Measurements from ENCODE around the gene TYRO3. TPM values are rescaled to one million over a fixed set of nuclear protein-coding genes. Genes with fewer than 3 reads are reported as not detected.
"Not testable (repeated sequence)": the region's sequence is repeated elsewhere in the genome, so short reads cannot be mapped to it uniquely, and the experiment has no call there.

Gene TYRO3
- polyA plus RNA-seq, 4 donors: 142 to 169 (median 163) TPM

DNA sequence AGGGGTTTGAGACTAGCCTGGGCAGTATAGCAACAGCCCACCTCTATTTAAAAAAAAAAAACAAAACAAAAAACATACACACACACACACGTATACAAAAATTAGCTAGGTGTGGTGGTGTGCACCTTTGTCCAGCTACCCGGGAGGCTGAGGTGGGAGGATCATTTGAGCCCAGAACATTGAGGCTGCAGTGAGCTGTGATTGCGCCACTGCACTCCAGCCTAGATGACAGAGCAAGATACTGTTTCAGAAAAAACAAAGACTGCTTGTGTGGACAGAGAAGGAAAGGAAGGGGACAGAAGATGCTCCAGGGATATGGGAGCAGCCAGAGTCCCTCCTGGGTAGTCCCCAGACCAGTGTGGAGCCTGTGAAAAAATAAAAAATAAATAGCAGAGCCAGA lies 12.9 kb downstream of the TYRO3 start:
- no peak for DNase-seq (ENCODE audit: low read depth in 4 of 4, low spot score in 2 of 4)

DNA sequence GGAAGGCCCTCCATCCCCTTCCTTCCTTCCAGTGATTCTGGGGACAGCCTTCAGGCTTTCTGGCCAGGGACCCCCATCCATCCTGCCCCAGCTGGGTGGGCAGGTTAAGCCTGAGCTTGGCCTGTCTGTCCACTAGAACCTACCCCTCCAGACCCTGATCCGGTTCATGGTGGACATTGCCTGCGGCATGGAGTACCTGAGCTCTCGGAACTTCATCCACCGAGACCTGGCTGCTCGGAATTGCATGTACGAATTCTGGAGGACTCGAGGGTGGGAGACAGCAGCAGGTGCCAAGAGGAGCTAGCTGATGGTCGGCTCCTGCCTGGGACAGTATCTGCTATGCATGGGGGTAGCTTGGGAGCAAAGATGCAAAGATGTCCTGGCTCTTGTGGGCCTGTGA lies 13.9 kb downstream of the TYRO3 start:
- DNase-seq (ENCODE audit: low read depth in 4 of 4, low spot score in 2 of 4): no peak

DNA sequence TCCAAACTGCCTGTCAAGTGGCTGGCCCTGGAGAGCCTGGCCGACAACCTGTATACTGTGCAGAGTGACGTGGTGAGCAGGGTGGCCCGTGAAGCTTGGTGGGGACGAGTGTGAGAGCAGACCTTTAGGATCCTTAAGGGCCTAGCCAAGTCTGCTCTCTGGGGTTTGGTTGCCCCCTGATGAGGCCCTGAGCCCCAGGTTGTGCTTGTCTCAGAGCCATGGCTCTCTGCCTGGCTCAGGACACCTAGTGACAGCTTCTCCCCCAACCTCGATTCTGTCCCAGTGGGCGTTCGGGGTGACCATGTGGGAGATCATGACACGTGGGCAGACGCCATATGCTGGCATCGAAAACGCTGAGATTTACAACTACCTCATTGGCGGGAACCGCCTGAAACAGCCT lies 14.4 kb downstream of the TYRO3 start:
- DNase-seq (ENCODE audit: low read depth in 4 of 4, low spot score in 2 of 4): no peak

DNA sequence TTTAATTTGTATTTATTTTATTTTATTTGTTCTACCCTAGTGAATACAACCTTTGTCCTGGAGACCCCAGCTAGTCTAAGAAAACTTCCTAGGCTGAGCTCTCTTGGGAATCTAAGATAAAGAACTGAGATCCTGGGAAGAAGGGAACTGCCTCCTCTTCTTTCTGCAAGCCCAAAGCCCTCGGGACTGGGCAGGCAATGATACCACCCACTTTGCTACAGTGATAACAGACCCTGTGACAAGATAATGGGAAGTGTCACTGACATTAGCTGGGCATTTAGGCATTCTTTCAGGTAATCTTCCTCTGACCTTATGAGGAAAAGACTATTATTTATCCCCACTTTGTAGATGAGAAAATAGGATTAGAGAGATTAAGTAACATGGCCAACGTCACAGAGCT lies 15.1 kb downstream of the TYRO3 start:
- DNase-seq (ENCODE audit: low read depth in 4 of 4, low spot score in 2 of 4): no peak

DNA sequence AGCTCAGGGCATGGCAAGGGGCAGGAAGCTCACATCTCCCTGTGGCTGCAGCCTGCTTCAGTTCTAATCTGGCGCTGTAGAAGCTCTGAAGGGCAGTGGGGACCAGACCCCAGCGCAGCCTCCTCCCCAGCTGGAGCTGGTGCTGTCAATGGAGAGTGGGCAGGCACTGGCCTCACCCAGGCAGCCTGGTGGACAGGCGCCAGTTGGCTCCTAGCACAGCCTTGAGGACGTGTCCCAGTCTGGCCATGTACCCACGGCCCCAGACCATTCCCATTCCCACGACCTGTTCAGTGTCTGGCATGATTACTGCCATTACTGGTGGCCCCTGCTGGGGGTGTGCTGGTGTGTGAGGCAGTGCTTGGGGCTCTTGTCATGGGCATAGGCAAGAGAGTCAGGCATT lies 16.3 kb downstream of the TYRO3 start:
- no peak for DNase-seq (ENCODE audit: low read depth in 4 of 4, low spot score in 2 of 4)

DNA sequence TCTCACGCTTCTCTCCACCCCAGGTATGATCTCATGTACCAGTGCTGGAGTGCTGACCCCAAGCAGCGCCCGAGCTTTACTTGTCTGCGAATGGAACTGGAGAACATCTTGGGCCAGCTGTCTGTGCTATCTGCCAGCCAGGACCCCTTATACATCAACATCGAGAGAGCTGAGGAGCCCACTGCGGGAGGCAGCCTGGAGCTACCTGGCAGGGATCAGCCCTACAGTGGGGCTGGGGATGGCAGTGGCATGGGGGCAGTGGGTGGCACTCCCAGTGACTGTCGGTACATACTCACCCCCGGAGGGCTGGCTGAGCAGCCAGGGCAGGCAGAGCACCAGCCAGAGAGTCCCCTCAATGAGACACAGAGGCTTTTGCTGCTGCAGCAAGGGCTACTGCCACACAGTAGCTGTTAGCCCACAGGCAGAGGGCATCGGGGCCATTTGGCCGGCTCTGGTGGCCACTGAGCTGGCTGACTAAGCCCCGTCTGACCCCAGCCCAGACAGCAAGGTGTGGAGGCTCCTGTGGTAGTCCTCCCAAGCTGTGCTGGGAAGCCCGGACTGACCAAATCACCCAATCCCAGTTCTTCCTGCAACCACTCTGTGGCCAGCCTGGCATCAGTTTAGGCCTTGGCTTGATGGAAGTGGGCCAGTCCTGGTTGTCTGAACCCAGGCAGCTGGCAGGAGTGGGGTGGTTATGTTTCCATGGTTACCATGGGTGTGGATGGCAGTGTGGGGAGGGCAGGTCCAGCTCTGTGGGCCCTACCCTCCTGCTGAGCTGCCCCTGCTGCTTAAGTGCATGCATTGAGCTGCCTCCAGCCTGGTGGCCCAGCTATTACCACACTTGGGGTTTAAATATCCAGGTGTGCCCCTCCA lies 19.1 kb downstream of the TYRO3 start:
- DNase-seq (ENCODE audit: low read depth in 4 of 4, low spot score in 2 of 4): no peak

DNA sequence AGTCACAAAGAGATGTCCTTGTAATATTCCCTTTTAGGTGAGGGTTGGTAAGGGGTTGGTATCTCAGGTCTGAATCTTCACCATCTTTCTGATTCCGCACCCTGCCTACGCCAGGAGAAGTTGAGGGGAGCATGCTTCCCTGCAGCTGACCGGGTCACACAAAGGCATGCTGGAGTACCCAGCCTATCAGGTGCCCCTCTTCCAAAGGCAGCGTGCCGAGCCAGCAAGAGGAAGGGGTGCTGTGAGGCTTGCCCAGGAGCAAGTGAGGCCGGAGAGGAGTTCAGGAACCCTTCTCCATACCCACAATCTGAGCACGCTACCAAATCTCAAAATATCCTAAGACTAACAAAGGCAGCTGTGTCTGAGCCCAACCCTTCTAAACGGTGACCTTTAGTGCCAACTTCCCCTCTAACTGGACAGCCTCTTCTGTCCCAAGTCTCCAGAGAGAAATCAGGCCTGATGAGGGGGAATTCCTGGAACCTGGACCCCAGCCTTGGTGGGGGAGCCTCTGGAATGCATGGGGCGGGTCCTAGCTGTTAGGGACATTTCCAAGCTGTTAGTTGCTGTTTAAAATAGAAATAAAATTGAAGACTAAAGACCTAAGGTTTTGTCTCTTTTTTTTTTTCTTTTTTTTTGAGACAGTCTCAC lies 19.8 kb downstream of the TYRO3 start:
- DNase-seq (ENCODE audit: low read depth in 4 of 4, low spot score in 2 of 4): no peak

DNA sequence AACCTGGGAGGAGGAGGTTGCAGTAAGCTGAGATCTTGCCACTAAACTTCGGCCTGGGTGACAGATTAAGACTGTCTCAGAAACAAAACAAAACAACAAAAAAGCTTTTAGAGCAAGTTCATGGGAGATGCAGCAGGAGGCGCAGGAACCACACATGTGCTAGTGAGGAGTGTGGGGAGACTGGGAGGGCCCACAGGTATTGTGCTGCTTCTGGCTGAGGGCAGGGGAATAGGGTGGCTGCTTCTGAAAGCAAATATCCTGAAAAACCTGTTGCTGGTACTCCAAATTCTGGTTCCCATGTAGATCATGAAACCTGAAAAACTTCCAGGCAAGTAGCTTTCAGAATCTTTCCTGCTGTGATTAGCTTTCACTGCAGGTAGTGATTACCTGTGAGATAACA lies 22.1 kb downstream of the TYRO3 start:
- DNase-seq (ENCODE audit: low read depth in 4 of 4, low spot score in 2 of 4): no peak

DNA sequence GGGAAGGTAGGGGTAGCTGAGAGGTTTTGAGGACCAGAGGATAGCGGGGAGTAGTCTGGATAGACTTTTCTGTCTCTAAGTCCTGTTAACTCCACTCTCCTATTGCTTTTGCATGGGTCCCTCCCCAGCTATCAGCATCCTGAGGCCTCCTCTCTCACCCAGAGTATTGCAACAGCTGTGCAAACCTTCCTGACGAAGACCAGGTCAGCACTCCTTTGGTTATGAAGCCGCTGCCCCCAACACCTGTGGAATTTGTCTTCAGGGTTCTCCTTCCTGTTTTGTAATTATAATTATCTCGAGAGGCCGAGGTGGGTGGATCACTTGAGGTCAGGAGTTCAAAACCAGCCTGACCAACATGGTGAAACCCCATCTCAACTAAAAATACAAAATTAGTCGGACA lies 24.8 kb downstream of the TYRO3 start:
- DNase-seq (ENCODE audit: low read depth in 4 of 4, low spot score in 2 of 4): no peak

DNA sequence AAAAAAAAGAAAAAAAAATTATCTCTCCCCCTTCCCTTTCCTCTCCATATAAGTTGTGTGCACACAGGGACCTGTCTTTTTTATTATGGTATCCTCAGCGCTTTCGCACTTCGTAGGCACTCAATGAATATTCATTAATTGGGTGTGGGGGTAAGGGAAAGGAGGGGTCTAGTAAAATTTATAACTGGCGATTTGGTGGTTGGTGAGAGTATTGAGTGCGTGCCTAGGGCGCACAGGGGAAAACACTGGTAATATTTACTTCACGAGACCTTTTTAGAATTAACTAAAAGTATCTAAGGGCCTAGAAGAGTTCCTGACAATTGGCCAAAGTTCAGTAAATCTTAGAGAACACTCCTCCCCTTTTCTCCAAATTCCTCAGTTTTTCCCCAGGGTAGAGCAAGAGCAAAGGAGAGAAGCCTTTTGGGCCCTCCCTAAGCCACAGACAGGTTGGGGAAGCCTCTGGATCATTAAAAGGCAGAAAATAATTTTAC lies 25.7 kb downstream of the TYRO3 start:
- no peak for DNase-seq (ENCODE audit: low read depth in 4 of 4, low spot score in 2 of 4)

DNA sequence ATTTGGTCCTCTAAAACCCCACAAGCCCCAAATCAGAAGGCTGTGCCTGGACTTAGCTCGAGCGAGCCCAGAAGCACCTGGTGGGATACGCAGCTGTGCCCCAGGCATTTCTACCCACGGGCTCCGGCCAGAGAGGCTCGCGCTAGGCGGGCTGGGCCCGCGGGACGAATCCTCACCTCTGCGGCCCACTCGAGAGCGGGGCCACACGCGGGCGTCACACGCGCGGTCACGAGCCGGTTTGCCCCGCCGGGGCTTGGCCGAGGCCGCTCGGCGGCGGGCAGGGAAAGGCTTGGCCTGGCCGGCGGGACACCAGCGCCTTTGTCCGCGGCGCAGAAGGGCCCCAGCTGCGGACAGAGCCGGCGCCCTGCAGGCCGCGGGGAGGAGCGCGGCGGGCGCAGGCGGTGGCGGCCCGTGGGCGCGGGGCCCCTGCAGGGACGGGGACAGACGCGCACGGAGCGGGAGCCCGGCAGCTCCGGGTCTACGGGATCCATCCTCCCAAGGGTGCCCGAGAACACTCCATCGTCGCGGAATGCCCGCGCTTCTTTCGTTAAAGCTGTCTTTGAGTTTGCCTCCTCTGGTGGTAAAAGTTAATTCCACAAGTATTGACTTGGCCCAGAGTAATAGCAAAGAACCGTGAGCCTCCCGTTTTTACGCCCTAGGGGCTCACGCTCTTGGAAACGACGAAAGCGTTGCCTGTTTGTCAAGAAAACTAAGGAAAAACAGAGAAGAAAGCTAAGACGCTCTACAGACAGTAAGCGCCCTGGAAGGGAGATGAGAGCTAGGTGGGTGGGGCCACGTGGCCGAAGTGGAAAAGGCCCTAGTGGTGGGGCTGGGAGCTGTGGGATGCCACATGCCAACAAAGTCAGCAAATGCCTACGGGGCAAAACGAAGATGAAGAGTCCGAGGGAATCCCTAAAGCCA lies 26.4 kb downstream of the TYRO3 start:
- DNase-seq (ENCODE audit: low read depth in 4 of 4, low spot score in 2 of 4): peak in 1 of 4 donors; percentile 54

DNA sequence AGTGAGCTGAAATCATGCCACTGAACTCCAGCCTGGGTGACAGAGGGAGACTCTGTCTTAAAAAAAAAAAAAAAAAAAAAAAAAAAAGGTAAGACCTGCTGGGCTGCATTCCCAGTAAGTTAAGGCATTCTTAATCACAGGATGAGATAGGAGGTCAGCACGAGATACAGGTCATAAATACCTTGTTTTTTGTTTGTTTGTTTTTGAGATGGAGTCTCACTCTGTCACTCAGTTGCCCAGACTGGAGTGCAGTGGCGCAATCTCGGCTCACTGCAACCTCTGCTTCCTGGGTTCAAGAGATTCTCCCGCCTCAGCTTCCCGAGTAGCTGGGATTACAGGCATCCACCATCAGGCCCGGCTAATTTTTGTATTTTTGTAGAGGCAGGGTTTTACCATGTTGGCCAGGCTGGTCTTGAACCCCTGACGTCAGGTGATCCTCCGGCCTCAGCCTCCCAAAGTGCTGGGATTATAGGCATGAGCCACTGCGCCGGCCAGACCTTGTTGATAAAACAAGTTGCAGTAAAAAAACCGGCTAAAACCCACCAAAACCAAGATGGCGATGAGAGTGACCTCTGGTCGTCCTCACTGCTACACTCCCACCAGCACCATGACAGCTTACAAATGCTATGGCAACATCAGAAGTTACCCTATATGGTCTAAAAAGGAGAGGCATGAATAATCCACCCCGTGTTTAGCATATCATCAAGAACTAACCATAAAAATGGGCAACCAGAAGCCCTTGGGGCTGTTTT lies 27.7 kb downstream of the TYRO3 start:
- DNase-seq (ENCODE audit: low read depth in 4 of 4, low spot score in 2 of 4): not testable (repeated sequence)

DNA sequence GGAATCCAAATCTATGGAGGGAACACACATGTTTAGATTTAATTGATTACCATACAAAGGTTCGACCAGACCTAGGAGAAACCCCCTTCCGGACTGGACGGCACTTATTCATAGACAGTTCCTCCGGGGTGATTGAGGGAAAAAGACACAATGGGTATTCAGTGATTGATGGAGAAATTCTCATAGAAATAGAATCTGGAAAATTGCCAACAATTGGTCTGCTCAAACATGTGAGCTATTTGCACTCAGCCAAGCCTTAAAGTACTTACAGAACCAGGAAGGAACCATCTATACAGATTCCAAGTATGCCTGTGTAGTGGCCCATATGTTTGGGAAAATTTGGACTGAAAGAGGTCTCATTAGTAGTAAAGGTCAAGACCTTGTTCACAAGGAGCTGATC lies 30.0 kb downstream of the TYRO3 start:
- not testable (repeated sequence) for DNase-seq (ENCODE audit: low read depth in 4 of 4, low spot score in 2 of 4)

DNA sequence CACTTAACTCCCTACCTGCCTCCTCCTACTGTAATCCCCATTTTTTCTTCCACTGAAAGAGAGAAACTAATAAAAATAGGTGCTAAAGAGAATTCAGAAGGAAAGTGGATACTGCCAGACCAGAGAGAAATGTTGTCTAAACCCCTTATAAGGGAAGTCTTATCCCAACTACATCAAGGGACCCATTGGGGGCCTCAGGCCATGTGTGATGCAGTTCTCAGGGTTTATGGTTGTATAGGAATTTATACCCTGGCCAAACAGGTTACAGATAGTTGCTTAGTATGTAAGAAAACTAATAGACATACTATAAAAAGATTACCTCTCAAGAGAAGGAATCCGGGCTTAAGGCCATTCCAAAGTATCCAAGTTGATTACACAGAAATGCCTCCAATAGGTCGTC lies 30.6 kb downstream of the TYRO3 start:
- DNase-seq (ENCODE audit: low read depth in 4 of 4, low spot score in 2 of 4): not testable (repeated sequence)

DNA sequence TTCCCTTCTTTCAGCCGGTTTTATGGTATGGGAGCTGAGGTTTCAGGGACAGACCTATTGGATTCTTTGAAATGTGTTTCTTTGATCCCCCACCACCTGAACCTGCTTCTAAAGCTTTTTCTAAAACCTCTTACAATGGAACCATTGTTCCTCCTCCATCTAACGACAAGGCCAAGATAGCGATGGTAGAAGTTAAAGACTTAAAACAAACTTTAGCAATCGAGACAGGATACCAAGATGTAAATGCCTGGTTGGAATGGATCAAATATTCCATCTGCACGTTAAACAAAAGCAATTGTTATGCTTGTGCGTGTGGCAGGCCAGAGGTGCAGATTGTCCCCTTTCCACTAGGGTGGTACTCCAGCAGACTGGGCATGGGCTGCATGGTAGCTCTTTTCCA lies 32.2 kb downstream of the TYRO3 start:
- not testable (repeated sequence) for DNase-seq (ENCODE audit: low read depth in 4 of 4, low spot score in 2 of 4)

DNA sequence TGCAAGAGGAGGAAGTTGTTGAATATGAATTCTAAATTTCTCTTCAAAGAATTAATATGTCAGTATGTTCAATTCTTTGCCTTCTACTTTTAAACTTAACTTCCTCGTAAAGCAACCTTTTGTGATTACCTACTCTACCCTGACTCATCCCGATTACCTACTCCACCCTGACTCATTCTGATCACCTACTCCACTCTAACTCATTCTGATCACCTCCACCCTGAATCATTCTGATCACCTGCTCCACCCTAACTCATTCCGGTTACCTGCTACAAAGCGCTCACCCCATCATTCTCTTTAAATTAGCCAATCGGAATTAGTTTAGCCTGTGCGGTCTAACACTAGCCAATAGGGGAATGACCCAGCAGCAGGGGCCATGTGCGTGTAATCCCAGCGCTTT lies 33.7 kb downstream of the TYRO3 start:
- not testable (repeated sequence) for DNase-seq (ENCODE audit: low read depth in 4 of 4, low spot score in 2 of 4)

DNA sequence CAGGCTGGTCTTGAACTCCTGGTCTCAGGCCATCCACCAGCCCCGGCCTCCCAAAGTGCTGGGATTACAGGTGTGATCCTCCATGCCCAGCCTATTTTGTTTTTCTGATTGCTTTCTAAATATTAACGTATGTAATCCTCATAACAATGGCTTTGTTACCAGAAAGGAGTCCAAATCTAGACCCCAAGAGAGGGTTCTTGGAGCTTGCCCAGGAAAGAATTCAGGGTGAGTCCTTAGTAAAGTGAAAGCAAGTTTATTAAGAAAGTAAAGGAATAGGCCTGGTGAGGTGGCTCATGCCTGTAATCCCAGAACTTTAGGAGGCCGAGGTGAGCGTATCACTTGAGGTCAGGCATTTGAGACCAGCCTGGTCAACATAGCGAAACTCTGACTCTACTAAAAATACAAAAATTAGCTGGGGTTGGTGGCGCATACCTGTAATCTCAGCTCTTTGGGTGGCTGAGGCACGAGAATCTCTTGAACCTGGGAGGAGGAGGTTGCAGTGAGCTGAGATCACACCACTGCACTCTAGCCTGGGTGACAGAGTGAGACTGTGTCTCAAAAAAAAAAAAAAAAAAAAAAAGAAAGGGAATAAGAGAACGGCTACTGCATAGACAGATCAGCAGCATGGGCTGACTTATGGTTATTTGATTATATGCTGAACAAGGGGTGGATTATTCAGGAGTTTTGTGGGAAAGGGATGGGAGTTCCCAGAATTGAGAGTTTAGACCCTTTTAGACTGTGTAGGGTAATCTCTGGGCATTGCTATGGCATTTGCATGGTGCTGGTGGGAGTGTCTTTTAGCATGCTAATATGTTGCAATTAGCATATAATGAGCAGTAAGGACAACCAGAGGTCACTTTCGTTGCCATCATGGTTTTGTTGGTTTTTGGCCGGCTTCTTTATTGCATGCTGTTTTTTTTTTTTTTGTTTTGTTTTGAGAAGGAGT lies 36.1 kb downstream of the TYRO3 start:
- no peak for DNase-seq (ENCODE audit: low read depth in 4 of 4, low spot score in 2 of 4)

DNA sequence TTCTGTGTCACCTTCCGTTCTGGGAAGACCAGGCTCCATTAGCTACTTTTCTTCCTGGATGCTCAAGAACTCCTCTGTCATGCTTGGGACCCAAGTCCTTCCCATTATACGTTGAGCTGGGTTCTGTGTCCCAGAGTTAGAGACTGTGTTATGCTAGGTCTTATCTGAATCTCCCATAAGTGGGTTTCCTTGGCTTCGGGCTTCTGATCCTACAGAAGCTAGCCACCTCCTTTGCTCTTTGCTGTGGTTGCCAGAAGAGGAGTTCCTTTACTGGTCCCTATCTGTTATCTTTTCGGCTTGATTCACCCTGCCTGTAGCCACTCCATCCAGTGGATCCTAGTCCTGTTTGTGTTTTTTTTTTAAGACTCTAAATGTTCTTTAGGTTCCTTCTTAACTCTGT lies 38.0 kb downstream of the TYRO3 start:
- no peak for DNase-seq (ENCODE audit: low read depth in 4 of 4, low spot score in 2 of 4)

DNA sequence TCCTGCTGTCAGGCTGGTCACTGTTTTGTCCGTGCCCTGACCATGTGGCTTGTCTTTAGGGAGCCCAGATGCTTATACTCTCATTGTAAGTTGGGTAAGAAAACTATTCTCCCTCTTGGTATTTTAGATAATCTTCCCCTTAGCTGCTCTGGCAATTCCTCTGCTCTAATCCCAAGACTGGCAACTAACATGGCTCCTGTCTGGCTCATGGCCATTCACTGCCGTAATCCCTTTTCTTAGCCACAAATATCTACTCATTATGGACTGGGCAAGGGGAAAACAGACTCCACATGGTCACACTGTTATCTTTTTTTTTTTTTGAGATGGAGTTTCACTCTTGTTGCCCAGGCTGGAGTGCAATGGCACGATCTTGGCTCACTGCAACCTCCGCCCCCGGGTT lies 38.8 kb downstream of the TYRO3 start:
- no peak for DNase-seq (ENCODE audit: low read depth in 4 of 4, low spot score in 2 of 4)

Measured in left renal cortex interstitium (tissue), 4 donors.